Suppressor macrophage treated with lipopolysaccharide for 1 hour (primary cell): Measurements from ENCODE around the gene ERI2.
"Not testable (repeated sequence)": the region's sequence is repeated elsewhere in the genome, so short reads cannot be mapped to it uniquely, and the experiment has no call there.

Experiments
- DNase-seq, 3 donors: peaks; one replicate each; pipeline ENCODE4 v3.0.0-alpha.2; 2020 to 2022

ERI2 gene

DNA sequence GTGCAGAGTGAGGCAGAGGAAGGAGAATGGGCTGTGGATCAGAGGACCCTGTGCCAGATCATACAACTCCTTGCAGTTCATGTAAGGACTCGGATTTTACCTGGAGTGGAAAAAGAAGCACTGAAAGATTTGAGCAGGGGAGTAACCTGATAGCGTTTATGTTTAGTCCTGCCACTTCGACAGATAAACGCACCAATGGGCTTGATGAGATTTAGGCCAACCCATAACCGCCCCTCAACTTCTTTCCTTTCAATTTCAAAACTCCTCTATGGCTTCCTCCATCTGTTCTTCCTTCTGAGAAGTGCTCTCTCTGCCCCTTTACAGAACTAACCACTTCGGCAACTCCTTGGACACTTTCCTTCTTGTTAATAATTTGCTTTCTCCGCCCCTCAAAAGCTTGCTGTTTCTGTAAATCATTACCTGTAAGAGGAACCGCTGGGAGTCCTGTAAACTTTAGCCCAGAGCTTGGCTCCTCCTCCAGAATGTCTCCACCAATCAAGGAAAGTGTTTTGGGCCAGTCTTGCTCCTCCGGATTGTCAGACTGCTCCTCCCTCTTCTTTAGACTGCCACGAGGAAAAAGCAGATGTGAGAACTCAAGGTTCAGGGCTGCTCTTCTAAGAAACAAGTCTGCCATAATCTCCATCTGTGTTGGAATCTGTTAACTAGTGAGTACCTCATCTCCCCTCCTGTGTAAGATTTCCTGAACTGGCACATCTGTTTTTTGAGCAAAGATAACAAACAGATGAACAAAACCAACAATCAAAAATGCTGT, 42.6 kb downstream of the ERI2 start, which contains the start of gene ACSM3:
ACSM3 (plus strand) TSS at position 554 of the 772 bp plus-strand sequence. CDS start 6,021 bp downstream, outside the sequence.
- peak; percentile 83 to 86 (median 85) for DNase-seq

GRCh38 chr16:20762404-20763123, 43.7 kb downstream of the ERI2 start:
- no peak for DNase-seq

- no peak for DNase-seq
Observed at GRCh38 chr16:20761175-20761574, 45.1 kb downstream of the ERI2 start.

GRCh38 chr16:20760346-20760745, 45.9 kb downstream of the ERI2 start:
- DNase-seq = no peak

GRCh38 chr16:20755799-20756198, 50.5 kb downstream of the ERI2 start:
- DNase-seq = not testable (repeated sequence)

DNA sequence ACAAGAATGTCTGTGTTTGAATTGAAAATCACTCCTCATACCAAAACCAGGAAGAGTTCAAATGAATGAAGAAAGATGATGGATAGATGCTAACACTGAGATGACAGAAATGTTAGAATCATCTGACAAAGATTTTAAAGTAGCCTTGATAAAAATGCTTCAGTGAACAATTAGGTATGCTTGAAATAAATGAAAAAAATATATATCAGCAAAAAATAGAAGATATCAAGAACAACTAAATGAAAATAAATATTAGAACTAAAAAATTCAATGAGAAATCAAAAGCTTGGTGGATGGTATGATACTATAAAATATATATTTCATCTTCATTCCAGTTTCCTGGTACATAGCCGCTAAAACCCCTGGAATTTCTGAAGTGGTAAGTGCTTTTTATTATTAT, 51.0 kb downstream of the ERI2 start:
- DNase-seq = no peak

- DNase-seq = no peak
Observed at GRCh38 chr16:20753727-20754126, 52.5 kb downstream of the ERI2 start.

DNA sequence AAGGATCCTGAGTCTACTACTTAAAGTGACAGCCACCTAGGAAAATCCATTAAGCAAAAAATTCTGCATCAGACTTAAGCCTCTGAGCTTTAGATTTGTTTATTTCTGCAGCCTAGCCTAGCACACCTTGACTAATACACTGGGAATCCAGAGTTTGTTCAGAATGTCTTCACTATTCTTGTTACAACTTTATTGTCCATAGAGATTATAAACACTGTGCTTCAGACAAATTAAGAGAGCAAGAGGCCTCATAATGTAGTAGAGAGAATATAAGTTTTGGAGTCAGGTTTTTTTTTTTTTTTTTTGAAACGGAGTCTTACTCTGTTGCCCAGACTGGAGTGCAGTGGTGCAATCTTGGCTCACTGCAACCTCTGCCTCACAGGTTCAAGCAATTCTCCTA, 55.7 kb downstream of the ERI2 start:
- DNase-seq = no peak

GRCh38 chr16:20749474-20749873, 56.8 kb downstream of the ERI2 start:
- no peak for DNase-seq

DNA sequence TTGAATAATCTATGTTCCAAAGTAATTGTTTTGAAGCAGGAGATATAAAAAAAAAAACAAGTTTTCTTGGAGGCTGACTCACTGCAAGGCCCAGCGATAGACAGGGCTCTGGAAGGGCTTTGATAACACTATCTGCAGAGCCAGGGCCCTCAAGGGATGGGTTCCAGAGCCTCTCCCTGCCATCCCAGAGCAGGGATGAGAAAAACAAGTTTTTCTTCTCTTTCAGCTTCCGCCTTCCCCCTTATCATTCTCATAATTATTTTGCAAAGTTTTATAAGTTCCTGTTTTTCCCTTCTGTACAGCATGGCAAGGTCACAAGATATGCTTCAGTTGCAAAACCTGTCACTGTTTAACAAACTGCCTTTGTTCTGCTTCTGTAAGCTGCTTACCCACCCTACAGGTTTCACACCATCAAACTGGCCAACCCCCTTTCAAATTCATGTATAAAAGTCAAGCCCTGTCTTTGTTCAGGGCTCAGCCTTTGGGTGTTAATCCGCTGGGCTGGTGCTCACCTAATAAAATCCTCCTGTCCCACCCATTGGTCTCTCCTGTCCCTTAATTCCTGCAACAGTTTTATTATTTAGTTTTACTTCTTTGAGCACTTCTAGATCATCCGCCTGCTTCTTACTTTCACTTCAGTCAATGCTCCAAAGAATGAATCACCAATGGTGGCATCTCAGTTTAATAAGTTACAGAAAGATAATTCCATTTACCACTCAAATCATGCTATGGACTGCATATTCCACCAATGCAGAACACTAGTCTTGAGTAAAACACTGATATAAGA, 59.0 kb downstream of the ERI2 start:
- peak; percentile 40 to 53 (median 52) for DNase-seq

- DNase-seq = no peak
Observed at GRCh38 chr16:20746461-20746860, 59.8 kb downstream of the ERI2 start.
